GM19372 (cell line): ENCODE results near the gene ABCC9.

Source experiments
- ATAC-seq: cut with Tn5 transposase; IDR thresholded peaks from one replicate; pipeline ENCODE4 v1.9.1; 2021; ENCODE audit warnings: mild to moderate bottlenecking, low read depth, moderate library complexity; ENCODE audit not compliant: unreplicated experiment

The ABCC9 gene

DNA sequence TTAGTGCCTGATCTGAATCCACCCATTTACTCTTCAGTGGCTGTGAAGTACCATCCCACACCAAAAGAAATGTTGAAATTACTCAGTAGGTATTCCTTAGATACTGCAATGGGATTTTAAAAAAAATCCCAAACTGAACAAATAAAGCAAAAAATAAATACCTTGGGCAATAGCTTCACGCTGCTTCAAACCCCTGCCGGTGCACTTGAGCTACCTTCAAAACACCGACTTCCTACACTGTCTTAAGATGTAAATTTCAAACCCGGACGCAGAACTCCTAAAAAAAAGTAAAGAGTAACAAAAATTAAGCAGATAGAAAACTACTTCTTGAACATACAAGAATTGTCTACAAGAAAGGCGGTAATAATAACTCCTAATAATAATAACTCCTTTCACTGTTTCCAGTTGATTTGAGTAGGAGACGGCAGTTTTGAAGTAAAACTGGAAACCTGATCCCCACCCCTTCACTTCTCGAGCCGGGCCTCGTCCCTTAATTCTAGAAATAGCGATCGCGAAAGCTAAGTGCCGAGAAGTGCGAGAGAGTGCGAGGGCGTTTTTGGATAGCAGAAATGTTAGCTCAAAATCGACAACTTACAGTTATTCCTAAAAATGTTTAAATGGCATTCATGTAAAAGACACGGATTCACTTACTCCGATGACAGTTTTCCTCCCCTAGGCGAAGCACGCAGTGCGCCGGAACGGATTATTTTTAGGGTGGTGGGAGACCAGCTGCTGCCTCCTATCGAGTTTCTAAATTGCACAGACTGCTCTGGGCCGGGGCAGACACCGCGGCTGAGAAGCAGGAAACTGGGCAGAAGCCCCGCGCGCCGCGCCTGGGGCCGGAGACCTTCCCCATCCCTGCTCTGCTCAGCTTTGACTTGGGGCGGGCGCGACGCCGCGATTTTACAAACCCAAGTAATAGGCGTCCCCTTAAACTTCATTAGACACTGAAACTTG lies at the start of gene ABCC9:
TSS of gene ABCC9 (minus strand) at position 878 of the 957 bp plus-strand sequence. CDS start 4,752 bp downstream, outside the sequence.
- no peak for ATAC-seq

- ATAC-seq: no peak
These were observed 48.7 kb upstream of the ABCC9 start for GRCh38 chr12:21989819-21990412.

DNA sequence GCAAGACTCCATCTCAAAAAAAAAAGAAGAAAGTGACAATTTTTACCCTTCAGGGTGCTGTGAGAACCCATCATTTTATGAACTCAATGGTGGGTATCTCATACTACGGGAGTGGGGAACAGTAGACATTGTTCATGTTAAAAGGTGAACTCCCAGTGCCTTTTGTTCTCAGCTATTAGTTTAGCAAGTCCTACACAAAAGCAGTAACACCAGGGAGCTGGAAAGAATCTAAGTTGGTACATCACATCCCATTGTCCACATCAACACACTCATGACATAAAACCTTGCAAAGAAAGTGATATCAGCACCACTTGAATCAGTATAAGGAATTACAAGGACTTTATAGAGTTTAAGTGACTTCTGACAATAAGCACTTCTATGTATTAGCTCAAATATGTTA lies 47.4 kb upstream of the ABCC9 start:
- ATAC-seq: no peak

- no peak for ATAC-seq
These were observed 46.5 kb upstream of the ABCC9 start for GRCh38 chr12:21987755-21988154.

GRCh38 chr12:21985155-21985554 lies 43.9 kb upstream of the ABCC9 start:
- ATAC-seq: no peak

DNA sequence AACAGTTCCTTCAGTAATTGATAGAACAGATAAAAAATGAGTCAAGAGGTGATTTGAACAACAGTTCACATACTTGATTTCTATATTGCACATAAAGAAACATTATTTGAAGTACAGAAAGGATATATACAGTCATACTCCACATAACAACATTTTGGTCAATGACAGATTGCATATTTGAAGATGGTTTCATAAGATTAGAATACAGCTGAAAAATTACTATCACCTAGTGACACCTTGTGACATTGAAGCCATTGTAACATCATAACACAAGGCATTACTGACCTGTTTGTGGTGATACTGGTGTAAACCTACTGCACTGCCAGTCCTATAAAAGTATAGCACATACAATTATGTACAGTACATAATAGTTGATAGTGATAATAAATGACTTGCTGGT lies 43.1 kb upstream of the ABCC9 start:
- ATAC-seq: no peak

DNA sequence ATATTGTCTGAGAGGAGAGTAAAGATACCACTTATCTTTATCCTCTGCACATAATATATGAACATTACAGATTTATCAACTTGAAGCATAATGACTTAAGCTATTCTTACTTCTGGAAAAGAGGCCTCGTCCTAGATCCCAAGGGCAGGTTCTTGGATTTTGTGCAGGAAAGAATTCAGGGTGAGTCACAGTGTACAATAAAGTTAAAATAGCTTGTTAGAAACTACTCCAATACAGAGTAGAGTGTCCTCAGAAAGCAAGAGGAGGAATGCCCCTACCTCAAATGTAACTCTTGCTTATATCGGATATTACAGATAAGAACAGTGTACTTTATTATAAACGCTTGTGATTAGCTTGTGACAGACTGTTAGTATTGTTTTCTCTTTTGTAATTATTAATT lies 41.9 kb upstream of the ABCC9 start:
- ATAC-seq: no peak

DNA sequence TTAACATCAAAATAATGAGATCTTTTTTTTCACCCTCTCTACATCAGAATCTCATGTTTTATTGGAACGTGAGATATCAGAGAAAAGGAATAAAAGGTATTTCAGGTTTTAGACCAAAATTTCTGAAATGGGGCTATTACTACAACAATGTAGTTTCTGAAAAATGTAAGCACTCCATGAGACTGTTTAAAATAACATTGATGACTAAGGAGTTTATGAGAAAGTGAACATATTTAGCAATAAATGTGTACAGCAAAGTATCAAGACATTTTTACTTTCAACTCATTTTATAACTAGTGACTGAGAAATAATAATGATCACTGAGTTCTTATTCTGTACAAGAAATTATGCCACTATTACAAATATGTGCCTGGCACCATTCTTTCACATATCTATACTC lies 39.3 kb upstream of the ABCC9 start:
- ATAC-seq: no peak

- ATAC-seq: no peak
These were observed 34.1 kb upstream of the ABCC9 start for GRCh38 chr12:21975293-21975692.

GRCh38 chr12:21973221-21973620 lies 32.0 kb upstream of the ABCC9 start:
- ATAC-seq: no peak

DNA sequence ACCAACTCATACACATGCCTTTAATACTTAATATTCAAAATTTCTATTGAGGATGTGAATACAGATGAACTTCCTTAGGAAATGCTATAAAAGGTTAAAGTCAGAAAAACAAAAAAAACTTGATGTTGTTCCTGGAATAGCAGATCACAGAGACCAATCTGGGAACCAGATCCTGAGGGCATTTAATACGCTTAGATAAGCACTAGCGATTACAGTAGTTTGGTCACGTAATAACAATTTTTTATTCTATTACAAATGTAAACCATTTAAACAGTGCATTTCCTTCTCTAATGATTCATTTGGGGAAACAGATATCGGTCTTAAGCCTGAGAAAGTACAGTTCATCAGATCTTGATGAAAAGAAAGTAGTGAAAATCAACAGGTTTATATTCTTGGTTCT lies 30.8 kb upstream of the ABCC9 start:
- ATAC-seq: no peak

DNA sequence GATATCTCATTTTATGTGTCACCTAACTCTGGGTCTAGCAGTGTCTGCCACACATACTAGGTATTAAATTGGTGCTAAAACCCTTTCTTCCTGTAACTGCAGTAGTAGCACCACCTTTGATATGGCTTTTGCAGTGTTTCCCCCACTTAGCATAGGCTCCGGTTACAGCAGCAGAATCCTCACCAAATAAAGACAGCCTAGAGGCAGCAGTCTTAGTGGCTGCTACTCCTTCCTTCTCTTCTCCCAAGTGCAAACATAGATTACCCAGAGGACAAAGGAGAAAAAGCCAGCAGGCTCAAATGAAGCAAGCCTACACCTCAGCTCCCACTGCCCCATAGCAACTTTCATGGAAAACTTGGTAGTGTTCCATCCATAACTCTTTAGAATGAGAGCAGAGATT lies 30.1 kb upstream of the ABCC9 start:
- no peak for ATAC-seq

DNA sequence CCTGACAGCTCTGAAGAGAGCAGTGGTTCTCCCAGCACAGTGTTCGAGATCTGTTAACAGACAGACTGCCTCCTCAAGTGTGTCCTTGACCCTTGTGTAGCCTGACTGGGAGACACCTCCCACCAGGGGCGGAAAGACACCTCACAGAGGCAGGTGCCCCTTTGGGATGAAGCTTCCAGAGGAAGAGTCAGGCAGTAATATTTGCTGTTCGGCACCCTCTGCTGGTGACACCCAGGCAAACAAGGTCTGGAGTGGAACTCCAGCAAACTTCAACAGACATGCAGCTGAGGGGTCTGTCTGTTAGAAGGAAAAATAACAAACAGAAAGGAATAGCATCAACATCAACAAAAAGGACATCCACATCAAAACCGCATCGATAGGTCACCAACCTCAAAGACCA lies 21.6 kb upstream of the ABCC9 start:
- no peak for ATAC-seq

DNA sequence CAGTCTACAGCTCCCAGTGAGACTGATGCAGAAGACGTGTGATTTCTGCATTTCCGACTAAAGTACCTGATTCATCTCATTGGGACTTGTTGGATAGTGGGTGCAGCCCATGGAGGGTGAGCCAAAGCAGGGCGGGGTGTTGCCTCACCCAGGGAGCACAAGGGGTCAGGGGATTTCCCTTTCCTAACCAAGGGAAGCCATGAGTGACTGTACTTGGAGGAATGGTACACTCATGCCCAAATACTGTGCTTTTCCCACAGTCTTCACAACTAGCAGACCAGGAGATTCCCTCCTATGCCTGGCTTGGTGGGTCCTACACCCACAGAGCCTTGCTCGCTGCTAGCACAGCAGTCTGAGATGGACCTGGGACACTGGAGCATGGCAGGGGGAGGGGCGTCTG lies 21.0 kb upstream of the ABCC9 start:
- ATAC-seq: no peak

GRCh38 chr12:21950649-21951048 lies 9.4 kb upstream of the ABCC9 start:
- no peak for ATAC-seq

DNA sequence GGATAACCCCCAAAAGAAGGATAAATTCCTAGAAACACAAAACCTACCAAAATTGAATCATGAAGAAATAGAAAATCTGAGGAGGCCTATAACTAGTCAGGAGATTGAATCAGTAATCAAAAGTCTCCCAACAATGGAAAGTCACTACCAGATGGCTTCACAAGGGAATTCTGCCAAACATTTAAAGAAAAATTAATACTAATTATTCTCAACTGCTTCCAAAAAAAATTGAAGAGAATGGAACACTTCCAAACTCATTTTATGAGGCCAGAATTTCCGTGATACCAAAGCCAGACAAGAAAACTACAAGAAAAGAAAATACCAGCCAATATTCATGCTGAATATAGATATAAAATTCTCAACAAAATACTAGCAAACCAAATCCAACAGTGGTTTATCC lies 7.8 kb upstream of the ABCC9 start:
- ATAC-seq: no peak

GRCh38 chr12:21946983-21947382 lies 5.8 kb upstream of the ABCC9 start:
- no peak for ATAC-seq

GRCh38 chr12:21945002-21945401 lies 3.8 kb upstream of the ABCC9 start:
- no peak for ATAC-seq

GRCh38 chr12:21942377-21942703 lies 1.1 kb upstream of the ABCC9 start:
- no peak for ATAC-seq

DNA sequence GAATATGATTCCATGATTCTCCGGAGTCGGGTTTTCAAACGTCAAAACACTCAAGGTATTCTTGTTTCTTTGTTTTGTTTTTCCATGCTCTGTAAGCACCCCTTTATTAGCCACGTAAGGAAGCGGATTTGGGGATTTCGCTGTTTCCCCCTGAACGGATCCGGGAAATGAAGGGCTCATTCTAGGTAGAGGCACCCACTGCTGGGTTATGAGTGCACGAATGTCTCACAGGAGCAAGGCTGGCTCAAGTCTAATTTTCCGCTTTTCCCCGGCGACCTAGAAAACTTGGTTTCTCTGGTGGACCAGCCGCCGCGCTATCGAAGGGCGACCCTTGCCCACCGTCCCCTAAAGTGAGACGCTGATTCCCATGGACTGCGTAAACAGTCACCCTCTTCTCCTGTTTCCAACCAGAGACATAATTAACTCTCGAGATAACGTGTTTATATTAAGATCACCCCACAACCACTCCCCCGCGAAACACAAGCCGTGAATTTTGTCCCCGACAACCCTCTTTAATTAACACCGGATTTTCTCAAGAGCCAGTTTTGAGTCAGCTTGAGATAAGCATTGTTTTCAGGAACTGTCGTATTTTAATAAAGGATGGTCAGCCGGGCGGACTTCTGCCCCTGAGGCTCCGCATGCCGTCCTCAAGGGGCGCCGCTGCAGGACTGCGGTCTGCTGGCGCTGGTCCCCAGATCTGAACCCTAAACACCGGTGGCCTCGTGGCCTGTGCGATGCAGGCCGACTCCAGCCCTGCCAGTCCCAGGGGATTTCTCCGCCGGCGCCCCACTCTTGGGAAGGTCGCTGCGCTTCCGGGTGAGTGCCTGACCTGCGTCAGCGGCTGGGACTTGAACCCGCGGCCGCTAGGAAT lies 515 bp upstream of the ABCC9 start:
- ATAC-seq: no peak

GRCh38 chr12:21939435-21939834 lies 1.8 kb downstream of the ABCC9 start:
- ATAC-seq: no peak
